HG03025 (cell line): ENCODE data around the gene MFN1.

ENCODE experiments used
- ATAC-seq: cut with Tn5 transposase; IDR thresholded peaks from one replicate; pipeline ENCODE4 v1.9.1; 2021; ENCODE audit warnings: mild to moderate bottlenecking, moderate library complexity; ENCODE audit not compliant: unreplicated experiment, low FRiP score

Gene MFN1

DNA sequence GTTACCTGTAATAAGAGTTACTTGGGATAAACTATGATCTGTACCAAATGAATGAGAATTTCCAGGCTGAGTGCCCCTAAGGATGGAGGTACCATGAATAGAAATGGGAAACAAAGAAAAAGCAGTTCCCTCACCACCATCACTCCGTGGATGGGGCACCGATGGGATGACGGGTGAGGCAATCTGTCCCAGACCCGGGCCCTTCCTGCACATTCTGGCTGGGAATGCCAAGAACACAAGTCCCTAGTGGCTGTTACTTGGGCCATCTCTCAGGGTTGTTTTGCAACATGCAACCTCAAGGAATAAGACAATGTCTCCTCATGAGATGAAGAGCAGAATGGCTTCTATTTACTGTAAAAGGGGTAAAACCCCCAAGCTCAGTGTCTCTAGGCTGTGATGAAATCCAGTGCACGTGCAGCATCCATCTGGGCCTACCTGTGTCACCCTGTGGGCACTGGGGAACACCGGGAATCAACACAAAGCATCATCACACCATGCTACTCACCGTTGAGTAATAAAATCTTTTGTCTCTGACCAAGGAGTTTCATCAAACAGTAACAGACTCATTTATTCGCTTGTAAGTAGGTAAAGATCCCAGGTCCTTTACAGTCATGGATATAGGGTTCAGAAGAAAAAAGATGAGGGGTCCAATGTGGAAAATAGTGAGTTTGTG, 81.5 kb downstream of the MFN1 start:
- no peak for ATAC-seq

DNA sequence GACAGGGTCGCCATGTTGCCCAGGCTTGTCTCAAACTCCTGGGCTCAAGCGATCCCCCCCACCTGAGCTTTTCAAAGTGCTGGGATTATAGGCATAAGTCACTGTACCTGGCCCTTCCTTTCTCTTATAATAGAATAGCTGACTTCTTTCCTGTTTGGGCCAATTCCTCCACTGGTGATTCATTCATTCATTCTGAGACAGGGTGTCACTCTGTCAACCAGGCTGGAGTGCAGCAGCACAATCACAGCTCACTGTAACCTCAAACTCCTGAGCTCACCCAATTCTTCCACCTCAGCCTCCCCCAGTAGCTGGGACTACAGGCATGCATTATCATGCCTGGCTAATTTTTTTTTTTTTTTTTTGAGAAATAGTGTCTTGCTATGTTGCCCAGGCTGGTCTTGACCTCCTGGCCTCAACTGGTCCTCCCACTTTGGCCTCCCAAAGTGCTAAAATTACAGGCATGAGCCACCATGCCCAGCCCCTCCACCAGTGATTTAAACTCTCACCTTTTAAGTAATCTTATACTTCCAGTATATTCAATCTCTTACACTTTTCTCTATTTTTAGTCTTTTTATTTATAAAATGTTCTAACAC, 82.9 kb downstream of the MFN1 start:
- ATAC-seq, result no peak

DNA sequence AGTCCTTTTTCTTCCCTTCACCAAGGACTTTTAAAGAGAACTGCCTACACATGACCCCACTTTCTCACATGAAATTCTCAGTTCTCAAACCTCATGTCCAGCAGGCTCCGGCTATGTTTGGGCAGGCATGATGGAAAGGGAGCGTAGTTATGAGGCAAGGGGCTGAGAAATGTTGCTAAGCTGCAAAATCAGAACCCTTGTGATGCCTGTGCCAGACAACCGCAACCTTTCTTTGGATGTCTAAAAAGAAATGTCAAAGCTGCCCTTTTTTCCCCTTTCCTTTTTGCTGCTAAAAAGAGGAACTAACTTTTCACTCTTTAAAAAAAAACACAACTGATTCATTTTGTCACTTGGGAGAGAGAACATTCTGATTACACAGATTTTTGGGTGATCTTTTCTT, 84.5 kb downstream of the MFN1 start:
- ATAC-seq, result peak; percentile 69

DNA sequence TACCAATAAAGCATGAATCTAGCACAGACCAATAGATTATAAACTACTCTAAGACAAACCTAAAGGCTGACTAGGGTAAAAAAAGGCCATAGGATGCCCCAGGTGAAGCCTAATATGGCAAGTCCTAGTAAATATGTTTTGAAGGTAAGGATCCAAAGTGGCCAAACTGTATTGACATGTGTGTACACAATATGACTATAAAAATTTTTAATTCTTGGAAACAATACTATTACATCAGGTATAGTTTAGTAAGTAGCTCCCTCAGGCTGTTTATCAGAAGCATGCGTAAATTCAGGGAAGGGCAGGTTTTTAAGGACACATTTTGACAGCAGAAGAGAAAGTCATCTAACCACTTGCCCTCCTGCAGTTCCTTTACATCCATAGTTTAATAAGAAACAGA, 84.9 kb downstream of the MFN1 start:
- ATAC-seq, result no peak

DNA sequence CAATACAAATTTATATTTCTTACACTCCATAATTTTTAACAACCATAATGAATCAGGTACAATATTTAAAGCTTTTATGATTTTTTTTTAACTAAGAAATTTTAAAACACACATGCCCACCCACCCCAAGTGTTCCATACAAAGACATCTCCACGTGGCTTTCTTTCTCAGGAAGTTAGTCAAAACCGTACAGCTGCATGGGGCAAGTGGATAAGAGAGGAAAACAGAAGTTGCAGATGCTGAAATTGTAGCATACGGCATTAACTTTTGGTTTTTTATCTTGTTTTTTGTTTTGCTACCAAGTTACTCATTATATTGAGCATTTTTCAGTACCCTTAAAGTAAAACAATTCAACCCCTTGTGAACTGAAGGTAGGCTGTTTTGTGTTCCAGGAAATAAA, 89.0 kb downstream of the MFN1 start:
- no peak for ATAC-seq

DNA sequence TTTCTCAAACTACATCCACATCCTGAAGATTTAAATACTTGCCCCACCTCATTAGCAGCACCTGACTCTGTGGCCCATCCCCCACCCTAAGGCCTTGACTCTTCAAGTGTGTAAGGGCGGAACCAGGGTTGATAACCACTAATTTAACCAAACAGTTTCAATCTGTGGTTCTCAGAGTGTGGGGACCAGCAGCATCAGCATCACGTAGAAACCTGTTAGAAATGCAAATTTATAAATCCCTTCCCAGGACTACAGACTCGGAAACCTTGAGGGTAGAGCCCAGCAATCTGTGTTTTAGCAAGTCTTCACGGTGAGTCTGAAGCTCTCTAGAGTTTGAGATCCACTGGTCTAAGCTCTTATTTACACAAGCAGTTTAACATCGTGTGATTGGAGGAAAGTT, 91.3 kb downstream of the MFN1 start:
- peak; percentile 92 for ATAC-seq
